ENCODE measurements around the gene SDE2. TPM values are rescaled to one million over a fixed set of nuclear protein-coding genes. Genes with fewer than 3 reads are reported as not detected.
"Not testable (repeated sequence)": the region's sequence is repeated elsewhere in the genome, so short reads cannot be mapped to it uniquely, and the experiment has no call there.

Gene SDE2
- total and polyA plus RNA-seq, 12 donors = 3.1 to 20.3 (median 13.1) TPM

GRCh38 chr1:225972344-225973152, 26.6 kb downstream of the SDE2 start:
- 85 to 90% methylated on average over 15 of the region's 15 CpGs for WGBS, 2 donors
- Histone ChIP-seq H3K27ac (no peak overlapping the region), H3K4me3 (no peak overlapping the region), H3K9me3 (no peaks in the 10 kb centered on the region), H3K27me3 (no peaks in the 10 kb centered on the region), H3K4me1 (peaks cover 0 to 5% (median 0%) of the 10 kb centered on the region in 9 donors), H3K36me3 (peaks cover 0 to 8% (median 0%) of the 10 kb centered on the region in 9 donors)
- intact Hi-C loops (cut with DNase I) = loop anchor here in 9 of 10 donors (2.0 to 10.0 kb wide), 10 partner anchors 50 to 658 kb away; partner anchors contain the start of genes SRP9 (in 3 of the 9) and PYCR2 (in 1 of the 9)
- DNase-seq (no peak), ATAC-seq (no peak)
- TF ChIP-seq, protein P1, sequence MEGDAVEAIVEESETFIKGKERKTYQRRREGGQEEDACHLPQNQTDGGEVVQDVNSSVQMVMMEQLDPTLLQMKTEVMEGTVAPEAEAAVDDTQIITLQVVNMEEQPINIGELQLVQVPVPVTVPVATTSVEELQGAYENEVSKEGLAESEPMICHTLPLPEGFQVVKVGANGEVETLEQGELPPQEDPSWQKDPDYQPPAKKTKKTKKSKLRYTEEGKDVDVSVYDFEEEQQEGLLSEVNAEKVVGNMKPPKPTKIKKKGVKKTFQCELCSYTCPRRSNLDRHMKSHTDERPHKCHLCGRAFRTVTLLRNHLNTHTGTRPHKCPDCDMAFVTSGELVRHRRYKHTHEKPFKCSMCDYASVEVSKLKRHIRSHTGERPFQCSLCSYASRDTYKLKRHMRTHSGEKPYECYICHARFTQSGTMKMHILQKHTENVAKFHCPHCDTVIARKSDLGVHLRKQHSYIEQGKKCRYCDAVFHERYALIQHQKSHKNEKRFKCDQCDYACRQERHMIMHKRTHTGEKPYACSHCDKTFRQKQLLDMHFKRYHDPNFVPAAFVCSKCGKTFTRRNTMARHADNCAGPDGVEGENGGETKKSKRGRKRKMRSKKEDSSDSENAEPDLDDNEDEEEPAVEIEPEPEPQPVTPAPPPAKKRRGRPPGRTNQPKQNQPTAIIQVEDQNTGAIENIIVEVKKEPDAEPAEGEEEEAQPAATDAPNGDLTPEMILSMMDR (IDR thresholded peaks at IDR 0.05) = no peak

GRCh38 chr1:225970592-225971157, 28.5 kb downstream of the SDE2 start:
- not testable (repeated sequence) for DNase-seq, H3K9me3 ChIP-seq, H3K27me3 ChIP-seq, H3K27ac ChIP-seq, H3K36me3 ChIP-seq, ATAC-seq, H3K4me1 ChIP-seq, H3K4me3 ChIP-seq
- intact Hi-C loops (cut with DNase I) = loop anchor here in 9 of 10 donors (5.0 to 10.0 kb wide), 9 partner anchors 48 to 656 kb away; partner anchors contain the start of genes SRP9 (in 3 of the 9) and PYCR2 (in 1 of the 9)
- 90 to 91% methylated on average over 15 to 16 of the region's 16 CpGs for WGBS, 2 donors

- H3K9me3 ChIP-seq, H3K27ac ChIP-seq, H3K36me3 ChIP-seq, H3K4me3 ChIP-seq, H3K27me3 ChIP-seq, DNase-seq, ATAC-seq, H3K4me1 ChIP-seq: not testable (repeated sequence)
- 90 to 93% methylated on average over 12 to 28 of the region's 28 CpGs for WGBS, 2 donors
- intact Hi-C loops (cut with DNase I) = loop anchor here in 9 of 10 donors (5.0 to 10.0 kb wide), 9 partner anchors 47 to 655 kb away; partner anchors contain the start of genes SRP9 (in 3 of the 9) and PYCR2 (in 1 of the 9)
Observed at GRCh38 chr1:225969751-225970150, 29.4 kb downstream of the SDE2 start.

- TF ChIP-seq, protein P1 (IDR thresholded peaks at IDR 0.05) = no peak
- H3K9me3 ChIP-seq = no peaks in the 10 kb centered on the region
- DNase-seq = no peak
- peaks cover 0 to 7% (median 0%) of the 10 kb centered on the region in 9 donors for H3K4me1 ChIP-seq
- H3K27me3 ChIP-seq = peaks cover 0 to 16% (median 0%) of the 10 kb centered on the region in 7 donors
- 77 to 83% methylated on average over 5 of the region's 5 CpGs for WGBS, 2 donors
- no peak overlapping the region for H3K27ac ChIP-seq
- H3K36me3 ChIP-seq = no peaks in the 10 kb centered on the region
- H3K4me3 ChIP-seq = no peak overlapping the region
- ATAC-seq = no peak
- intact Hi-C loops (cut with DNase I) = no loop called here
Observed at GRCh38 chr1:225965231-225965630, 33.9 kb downstream of the SDE2 start.

DNA sequence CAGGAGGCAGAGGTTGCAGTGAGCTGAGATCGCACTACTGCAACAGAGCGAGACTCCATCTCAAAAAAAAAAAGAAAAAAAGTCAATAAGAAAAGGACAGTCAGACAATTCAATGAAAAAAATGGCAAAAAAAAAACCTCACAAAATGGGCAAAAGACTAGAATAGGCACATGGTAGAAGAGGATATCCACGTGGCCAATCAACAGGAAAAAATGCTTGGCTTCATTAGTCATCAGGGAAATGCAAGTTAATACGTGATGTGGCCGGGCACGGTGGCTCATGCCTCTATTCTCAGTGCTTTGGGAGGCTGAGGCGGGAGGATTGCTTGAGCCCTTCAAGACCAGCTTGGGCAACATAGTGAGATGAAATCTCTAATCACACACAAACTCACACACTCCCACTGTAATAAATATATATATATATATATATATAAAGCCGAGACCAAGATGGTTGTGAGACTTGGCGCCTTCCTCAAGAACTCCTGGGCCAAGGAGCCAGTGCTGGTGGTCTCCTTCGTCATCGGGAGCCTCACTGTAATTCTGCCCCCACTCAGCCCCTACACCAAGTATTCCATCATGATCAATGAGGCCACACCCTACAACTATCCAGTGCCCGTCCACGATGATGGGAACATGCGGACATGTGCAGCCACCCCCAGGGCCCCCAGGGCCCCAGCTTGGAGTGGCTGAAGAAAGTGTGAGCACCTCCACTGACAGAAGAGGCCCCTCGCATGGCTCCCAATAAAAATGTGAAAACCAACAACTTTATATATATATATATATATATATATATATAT, 35.2 kb downstream of the SDE2 start:
- Histone ChIP-seq H3K4me1 (peaks cover 0 to 7% (median 0%) of the 10 kb centered on the region in 9 donors), H3K4me3 (no peak overlapping the region), H3K9me3 (no peaks in the 10 kb centered on the region), H3K36me3 (no peaks in the 10 kb centered on the region), H3K27ac (no peak overlapping the region), H3K27me3 (peaks cover 0 to 16% (median 0%) of the 10 kb centered on the region in 7 donors)
- intact Hi-C loops (cut with DNase I) = no loop called here
- DNase-seq (no peak), ATAC-seq (no peak)
- WGBS, 2 donors = 91 to 92% methylated on average over 15 of the region's 15 CpGs
- TF ChIP-seq, protein P1 (IDR thresholded peaks at IDR 0.05) = no peak
